NCI-H526 treated with DMSO at 0.1 percent for 48 hours (cell line): ENCODE measurements around the gene PHYKPL.

Experiments
- DNase-seq: peaks from one replicate; lab custom pipeline; 2025; lab: John Stamatoyannopoulos, UW

The PHYKPL gene

DNA sequence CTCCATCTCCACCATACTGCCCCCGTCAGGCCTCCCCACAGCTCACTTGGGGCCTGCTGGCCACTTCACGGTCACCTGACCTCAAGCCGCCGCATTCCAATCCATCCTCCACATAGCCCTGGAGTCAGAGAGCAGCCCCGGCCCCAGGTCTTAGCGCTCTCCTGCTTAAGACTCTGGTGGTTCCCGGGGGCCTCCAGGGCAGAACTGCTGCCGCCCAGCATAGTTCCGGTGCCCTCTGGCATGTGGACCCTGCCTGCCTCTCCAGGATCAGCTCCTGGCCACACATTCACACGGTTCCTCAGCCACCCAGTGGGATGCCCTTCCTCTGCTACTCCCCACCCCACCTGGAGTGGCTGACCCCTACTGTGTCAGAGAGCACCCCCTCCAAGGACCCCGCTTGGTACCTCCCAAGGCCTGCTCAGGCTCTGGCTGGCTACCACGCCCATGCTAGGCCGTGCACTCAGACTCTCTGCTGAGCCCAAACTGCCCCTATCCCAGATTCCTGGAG is 8.7 kb downstream of the PHYKPL start:
- no peak for DNase-seq

DNA sequence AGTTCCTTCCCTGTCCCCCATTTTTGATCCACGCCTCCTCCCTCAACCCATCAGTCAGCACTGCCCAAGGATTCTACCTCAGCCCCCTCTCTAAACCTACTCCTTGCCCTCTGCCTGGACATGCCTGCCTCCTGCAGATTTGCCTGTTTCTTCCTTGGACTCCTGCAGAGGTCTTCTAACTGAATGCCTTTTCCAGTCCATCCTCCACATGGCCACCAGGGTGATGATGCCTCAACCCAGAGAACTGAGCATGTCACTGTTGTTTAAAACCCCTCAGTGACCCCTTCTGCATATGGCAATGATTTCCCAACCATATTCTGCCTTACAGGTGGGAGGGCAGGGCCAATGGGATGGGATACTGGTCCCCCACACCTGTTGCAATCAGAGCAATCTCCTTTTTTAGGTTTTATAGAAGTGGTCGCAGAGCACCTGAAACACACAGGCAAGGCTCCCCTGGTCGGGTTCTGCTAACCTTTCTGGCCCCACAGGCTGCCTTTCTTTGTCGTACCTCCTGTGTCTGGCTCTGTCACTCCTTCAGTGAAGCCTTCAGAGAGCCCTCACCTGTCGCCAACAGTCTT is 9.3 kb downstream of the PHYKPL start:
- no peak for DNase-seq

DNA sequence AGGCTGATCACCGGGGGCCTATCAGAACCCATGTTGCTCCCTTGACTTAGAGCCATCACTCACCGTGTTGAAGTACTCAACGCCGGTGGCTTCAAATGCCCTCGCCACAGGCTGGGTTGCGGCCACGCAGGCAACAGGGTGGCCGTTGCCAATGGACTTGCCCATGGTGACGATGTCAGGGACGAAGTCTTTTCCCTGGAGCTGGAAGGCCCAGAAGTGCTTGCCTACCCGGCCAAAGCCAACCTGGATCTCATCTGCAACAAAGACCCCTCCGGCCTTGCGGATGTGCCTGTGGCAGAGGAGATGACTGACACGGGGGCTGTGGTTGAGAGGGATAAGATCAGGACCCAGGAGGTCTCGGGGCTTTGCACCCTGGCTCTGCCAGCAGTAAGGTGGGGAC is 10.3 kb downstream of the PHYKPL start:
- DNase-seq: no peak

DNA sequence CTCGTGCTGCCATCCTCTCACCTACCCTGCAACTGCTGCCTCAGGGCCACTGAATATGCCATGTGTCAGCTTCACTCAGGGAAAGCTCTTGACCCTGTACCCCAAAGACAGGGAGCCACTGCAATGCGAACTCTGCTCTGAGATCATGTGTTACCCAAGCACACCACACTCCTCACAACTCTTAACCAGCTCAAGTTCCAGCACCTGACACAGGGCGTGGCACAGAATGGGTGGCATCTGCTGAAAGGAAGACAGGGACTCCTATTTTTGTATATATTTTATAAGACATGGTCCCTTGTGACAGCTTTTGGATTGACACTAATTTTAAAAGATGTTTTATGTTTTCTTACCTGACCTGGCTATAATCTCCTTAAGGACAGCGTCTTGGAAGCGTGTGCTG is 10.7 kb downstream of the PHYKPL start:
- DNase-seq: no peak

DNA sequence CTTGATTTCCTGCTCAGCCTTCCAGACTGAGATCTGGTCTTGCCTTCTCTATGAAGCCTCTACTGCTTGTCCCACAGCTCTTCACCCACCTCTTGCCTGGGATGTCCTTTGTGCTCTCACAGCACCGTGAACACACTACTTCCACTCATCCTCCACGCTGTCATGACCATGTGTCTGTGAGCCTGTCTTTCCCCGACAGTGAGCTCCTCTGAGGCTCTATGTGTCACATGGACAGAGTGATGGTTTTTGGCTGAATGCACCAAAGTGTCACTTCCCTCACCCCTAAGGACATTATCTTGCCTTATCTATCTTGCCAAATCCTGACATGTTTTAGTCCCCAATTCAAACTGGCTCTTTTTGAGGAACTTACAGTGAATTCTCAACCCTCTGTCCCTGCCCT is 11.3 kb downstream of the PHYKPL start:
- no peak for DNase-seq

DNA sequence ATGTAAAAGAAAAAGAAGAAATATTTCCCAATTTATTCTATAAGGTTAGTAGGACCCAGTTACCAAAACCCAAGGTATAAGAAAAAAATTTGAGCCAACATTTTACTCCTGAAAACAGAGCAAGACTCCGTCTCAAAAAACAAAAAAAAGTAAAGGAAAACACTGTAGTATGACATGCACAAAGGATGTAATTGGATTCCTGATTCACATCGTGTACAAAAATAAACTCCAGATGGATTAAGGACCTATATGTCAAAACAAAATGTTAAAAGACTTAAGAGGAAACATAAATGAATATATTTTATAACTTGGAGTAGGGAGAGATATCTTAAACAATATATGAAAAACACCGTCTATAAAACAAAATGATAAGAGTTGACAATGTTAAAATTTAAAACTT is 13.8 kb downstream of the PHYKPL start:
- DNase-seq: no peak

DNA sequence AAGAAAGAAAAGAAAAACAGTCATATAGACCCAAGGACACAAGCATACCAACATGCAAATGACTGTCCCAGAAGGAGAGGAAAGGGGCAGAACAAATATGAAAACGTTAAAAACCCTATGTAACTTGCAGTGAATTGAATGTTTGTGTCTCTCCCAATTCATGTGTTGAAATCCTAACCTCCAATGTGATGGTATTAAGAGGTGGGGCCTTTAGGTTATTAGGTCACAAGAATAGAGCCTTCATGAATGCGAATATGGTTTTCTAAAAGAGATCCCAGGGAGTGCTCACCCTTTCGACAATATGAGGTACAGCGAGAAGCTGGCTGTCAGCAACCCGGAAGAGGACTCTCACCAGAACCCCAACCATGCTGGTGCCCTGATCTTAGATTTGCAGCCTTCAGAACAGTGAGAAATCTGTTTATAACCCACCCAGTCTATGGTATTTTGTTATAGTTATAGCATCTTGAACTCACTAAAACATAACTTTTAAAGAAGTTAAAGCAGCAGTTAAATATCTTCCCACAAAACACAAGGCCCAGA is 14.3 kb downstream of the PHYKPL start:
- DNase-seq: no peak

DNA sequence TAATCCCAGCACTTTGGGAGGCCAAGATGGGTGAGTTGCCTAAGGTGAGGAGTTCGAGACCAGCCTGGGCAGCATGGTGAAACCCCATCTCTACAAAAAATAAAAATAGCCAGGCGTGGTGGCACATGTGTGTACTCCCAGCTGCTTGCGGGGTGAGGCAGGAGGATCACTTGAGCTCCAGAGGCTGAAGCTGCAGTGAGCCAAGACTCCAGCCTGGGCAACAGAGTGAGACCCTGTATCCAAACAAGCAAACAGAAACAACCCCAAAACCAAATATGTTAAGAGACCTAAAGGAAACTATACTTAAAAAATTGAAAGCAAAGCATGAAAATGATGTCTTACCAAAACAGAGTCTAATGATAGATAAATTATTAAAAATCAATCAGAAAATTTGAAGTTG is 15.8 kb downstream of the PHYKPL start:
- no peak for DNase-seq

DNA sequence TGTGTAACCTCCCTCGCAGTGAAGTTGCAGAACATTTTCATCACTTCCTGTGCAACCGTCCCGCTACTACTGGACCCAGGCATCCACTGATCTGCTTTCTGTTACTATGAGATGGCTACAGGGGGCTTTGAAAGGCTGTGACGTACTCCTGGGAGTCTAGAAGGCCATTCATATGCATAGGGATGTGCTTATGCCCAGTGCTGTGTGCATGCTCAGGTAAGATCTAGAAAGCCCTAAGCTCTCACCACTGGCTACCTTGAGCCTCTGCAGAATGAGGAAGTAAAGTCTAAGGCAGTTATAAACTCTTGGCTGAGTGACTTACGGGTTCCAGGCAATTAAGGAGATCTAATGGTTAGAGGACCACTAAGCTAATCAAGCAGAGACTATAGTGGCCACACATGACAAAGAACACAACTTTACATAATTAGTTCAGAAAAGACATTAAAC is 16.5 kb downstream of the PHYKPL start:
- DNase-seq: no peak

DNA sequence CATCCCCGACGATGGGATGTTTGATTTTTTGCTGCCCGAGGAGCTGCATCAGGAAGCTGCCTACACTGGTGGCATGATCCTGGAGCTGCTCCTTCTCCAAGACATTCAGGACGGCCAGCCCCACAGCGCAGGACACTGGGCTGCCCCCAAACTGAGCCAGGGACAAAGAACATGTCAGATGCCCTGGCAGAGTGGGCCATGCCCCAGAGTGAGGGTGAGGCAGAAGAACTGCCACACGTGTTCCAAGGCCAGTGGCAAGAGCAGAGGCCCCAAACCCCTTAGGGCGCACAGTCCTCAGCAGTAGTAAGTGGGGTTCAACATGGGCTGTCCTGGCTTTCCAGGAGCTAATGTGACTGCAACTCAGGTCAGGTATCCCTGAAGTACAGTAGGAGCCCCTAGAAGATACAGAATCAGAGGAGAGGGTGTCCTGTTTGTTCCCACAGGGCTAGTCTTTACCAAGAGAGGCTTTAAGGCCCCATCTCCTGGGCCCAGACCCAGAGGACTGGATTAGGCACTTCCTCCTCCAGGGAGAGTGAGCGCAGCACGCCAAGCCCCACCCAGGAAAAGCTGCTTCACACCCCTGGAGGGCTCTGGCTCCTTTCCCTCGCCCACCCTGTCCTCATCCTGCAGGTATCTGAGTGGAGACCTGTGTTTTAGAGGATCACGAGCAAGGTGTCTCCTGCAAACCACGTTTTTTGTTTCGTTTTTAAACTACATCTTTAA is 17.2 kb downstream of the PHYKPL start:
- no peak for DNase-seq

DNA sequence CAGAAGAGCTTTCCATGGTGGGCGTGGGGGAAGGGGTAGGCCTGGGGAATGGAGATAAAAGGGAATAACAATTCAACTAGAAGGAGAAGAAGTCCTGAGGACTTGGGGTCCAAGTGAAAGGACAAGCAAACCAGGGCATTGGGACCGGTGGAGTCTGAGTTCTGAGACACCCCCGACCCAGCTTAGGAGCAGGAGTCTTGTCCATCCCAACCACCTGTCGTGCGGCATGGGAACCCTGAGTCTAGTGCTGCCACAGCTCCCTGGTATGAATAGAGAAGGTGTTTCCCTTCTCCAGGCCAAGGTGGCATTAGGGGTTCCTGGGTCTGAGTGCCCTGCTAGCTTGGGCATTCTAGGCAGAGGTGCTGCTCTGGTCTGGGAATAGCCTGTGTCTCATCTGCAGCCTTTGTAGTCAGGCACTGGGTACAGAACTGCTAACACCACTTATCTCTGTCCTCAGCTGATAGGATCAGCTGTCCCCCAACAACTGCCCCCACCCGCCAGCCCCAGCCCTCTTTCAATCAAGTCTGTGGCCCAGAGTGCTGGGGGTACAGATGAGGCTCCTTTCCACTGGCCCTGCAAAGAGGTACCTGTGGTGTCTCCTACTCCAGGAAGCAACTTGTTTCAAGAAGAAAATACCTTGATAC is 18.3 kb downstream of the PHYKPL start:
- no peak for DNase-seq

DNA sequence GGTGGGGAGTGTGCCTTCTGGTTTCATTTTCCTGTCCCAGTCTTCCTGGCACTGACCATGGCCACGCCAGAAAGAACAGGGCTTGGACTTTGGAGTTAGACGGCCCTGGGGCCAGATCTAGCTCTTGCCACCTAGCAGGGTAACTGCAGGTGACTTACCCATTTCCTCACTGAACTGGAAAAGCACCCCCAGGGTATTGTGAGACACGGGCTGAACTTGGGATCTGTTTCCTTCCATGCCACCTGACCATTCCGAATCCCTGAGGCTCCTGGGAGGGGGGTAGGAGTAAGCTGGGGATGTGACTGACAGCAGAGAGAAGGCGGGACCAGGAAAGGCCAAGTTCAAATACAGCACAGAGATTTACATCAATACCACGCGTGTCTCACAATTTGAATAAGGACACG is 18.9 kb downstream of the PHYKPL start:
- no peak for DNase-seq

DNA sequence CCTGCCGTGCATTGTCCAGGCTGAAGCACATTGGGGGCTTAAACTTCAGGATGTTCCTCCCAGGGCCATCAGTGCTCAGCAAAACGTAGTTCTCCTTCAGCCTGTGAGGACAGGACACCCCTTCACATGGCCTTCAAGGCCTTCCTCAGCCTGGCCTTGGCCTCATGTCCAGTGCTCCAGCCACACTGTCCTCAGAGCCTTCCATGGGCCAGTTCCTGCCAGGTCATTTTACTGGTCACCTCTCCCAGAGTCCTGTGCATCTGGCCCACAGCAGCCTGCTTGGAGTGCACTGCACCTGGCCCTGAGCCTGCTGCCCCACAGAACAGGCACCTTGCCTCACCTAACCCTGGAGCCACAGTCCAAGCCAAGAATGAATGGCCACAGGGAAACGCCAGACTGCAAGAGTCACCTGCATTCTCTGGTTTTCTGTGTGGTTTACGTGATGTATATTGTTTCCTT is 19.6 kb downstream of the PHYKPL start:
- no peak for DNase-seq

DNA sequence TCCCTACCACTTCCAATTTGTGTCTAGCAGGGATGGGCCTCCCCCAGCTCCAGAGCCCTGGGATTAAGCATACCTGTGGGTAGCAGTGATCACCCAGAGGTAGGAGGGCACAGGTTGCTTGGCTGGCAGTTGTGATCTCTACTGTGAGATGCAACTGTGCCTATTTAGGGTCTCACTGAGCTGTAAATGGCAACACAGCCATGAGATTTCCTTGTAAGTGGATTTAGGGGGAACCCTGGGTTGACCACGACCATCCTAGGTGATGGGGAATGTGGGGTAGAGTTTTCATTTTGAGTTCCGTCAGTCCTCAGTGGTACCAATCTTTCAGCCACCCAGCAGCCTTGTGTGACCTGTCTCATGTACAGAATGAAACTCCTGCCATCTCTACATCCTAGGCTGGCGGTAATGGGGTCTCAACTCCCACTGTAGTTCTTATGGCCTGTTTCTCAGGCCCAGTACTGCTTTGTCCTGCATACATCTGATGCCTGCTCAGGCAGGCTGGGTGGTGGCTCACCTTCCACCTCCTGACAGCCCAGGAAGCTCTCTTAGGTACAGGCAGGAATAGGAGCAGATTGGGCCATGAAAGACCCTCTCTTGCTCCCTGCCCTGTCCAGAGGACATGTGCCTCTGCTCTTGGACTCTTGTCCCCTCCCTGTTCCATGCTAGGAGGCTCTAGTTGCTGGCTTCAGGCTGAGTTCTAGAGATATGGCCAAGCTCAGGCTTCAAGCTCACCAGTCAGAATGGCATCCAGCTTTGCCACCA is 20.2 kb downstream of the PHYKPL start:
- no peak for DNase-seq

DNA sequence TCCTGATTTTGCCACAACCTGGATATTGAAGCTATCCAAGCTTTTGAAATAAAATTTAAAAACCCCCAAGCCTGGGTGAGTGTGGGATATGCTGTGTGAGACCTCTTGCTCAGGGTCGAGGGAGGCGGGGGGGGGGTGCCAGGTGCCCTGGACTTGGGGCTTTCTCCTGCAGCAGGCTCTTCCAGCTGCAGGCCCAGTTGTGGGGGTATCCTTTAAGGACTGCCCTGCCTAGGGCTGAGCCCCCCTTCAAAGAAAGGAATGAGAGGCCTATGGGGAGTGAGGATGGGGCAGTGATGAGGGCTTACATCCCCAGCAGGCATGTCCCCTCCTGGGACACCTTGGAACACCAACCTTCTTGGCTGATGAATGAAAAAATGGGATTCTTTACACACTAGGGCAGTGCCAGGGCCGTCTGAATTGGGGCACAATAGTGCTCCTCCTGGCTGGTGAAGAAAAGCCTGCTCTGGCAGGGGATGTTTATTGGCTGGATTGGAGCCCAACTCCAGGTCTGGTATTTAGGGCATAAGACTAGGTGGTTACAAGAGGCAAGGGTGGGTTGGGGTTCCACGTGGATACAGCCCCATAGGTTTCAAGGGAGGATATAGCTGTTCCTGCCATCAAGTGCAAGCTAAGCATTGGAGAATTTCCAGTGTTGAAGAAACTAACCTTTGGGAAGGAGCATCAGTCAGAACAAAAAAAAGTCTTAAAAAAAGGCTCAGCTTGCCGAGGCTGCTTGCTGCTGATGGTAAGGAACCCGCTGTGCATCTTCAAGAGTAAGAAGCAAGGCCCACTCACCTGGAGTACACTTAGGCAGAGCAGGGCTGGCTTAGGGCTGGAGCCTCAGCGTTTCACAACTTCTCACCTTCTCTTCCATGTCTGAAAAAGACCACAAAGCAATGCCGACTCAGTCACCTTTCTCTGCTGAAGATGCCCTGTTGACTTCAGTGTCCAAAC is 21.2 kb downstream of the PHYKPL start:
- no peak for DNase-seq

DNA sequence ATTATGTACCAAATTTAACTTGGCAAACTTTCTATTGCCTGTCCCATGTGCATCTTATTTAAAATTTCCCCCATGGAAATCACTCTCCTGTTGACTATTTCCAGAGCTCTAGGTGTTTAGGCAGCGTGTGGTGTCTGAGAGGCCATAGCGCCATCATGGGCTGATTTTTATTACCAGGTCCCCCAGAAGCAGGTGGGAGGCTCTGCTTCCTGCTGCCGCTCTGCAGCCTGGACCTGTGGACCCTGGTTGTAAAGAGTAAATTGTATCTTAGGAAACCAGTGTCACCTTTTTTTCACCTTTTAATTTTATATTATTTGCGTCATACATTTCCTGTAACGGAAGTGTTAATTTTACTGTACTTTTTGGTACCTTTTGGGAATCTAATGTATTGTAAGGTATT is 21.9 kb downstream of the PHYKPL start:
- DNase-seq: no peak

DNA sequence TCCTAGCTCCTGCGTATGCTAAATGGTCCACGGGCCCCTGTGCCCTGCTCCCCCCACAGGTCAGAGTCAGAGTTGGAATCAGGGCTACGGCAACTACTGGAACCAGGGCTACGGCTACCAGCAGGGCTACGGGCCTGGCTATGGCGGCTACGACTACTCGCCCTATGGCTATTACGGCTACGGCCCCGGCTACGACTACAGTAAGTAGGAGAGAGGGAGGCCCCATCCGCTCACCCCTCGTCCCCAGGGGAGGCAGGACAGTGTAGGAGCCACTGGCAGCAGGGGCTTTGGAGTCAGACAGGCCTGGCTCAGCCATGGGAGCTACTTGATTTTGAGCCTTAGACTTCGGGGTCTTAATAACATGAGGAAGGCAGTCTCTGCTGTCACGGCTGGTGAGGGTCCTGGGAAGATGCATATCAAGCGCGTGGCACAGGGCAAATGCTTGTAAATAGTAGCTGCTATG is 22.5 kb downstream of the PHYKPL start:
- no peak for DNase-seq

DNA sequence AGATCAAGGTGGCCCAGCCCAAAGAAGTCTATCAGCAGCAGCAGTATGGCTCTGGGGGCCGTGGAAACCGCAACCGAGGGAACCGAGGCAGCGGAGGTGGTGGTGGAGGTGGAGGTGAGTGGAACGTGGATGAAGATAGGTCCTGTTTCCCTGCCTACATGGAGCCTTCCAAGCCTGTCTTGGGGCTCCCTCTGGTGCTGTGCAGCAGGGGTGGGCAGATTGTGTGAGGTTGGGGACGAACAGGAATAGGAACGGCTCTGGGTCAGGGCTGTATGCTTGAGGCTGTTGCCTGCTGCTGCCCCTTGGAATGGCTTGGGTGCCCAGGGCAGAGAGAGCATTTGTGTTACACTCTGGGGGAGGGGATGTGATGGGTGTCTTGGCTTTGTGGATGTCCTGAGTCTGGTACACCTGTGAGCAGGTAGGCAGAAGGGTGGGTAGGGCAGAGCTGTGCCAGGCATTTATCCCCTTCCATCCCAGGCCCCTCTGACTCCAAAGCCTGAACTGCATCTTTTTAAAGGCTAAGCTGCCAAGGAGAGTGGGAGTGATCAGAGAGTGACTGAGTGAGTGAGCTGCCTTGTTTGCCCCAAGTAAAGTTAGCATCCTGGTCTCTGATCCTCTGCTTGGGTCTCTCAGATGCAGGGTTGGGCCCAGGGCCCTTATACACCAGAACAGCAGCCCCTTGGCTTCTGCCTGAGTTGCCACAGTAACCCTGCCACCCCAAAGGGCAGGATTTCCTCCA is 23.1 kb downstream of the PHYKPL start:
- DNase-seq: no peak

DNA sequence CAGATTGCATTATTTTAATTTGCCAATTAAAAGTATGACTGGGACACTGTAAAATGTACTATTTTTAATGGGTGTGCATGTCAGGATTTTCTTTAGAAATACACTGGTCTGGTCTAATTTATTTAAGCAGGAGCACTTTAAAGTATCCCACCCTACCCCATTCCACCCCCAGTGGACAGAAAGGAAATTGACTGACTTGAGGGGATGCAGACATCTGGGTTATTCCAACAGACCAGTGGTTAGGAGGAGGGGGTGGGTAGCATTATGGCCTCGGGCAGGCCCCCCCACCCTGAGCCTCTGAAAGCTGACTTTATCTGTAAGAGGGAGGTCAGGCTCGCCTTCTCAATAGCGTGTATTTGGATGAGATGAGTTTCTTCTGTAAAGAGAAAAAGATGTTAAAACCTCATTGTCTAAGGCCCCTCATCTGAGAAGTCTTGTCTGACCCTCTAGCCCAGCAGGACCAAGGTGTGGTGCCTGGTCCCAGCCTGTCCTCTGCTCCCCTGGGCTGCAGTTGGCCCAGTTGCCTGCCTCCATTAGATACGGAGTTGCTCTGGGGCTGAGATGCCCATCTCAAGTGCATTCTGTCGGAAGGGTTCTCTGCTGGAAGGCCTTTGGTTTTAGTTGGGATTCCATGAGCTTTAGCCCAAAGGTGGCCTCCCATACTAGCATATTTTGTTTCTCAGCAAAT is 23.9 kb downstream of the PHYKPL start:
- DNase-seq: no peak

DNA sequence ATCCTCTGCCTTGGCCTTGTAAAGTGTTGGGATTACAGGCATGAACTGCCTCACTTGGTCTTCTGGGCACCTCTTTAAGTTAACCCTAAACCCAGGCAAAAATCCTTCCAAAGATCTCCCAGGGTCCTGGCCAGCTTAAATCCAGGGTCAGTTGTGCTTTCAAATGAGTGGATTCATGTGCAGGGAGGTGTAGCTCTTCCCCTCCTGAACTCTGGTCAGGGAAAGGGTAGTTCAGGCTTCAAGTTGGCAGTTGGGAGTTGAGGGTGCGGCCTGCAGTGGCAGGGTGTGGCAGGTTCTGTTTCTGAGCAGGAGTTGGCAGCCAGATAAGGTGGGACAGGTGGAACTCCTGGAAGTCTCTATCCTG is 24.7 kb downstream of the PHYKPL start:
- DNase-seq: no peak
